GM12892 (cell line): ENCODE measurements around the gene ACSM2B.

Experiments
- POLR2A ChIP-seq: IDR thresholded peaks from 2 replicates; pipeline ENCODE4 v1.6.1; 2011; ENCODE audit warnings: low read depth, low read length, control low read depth
- POLR2AphosphoS5 ChIP-seq: IDR thresholded peaks from 2 replicates; pipeline ENCODE4 v1.6.1; 2011; ENCODE audit warnings: low read depth, low read length, control low read depth
- TAF1 ChIP-seq: IDR thresholded peaks from 2 replicates; pipeline ENCODE4 v1.6.1; 2011; ENCODE audit warnings: low read depth, mild to moderate bottlenecking, control low read depth, low read length, borderline replicate concordance

GRCh38 chr16:20624882-20625807, 49.0 kb upstream of the ACSM2B start:
- no peak for TF ChIP-seq POLR2A
- TF ChIP-seq TAF1, result no peak
- TF ChIP-seq POLR2AphosphoS5, result no peak
